ENCODE data around the gene MAPKAPK2. TPM values are rescaled to one million over a fixed set of nuclear protein-coding genes. Genes with fewer than 3 reads are reported as not detected.
A peak's percentile ranks its signal among the peaks of the same experiment; 100 is the strongest.

The MAPKAPK2 gene
- polyA plus RNA-seq, 1 donor (not counting 4 experiments of a cell fraction or from before 2014, with no cell fraction given): 41.5 TPM

DNA sequence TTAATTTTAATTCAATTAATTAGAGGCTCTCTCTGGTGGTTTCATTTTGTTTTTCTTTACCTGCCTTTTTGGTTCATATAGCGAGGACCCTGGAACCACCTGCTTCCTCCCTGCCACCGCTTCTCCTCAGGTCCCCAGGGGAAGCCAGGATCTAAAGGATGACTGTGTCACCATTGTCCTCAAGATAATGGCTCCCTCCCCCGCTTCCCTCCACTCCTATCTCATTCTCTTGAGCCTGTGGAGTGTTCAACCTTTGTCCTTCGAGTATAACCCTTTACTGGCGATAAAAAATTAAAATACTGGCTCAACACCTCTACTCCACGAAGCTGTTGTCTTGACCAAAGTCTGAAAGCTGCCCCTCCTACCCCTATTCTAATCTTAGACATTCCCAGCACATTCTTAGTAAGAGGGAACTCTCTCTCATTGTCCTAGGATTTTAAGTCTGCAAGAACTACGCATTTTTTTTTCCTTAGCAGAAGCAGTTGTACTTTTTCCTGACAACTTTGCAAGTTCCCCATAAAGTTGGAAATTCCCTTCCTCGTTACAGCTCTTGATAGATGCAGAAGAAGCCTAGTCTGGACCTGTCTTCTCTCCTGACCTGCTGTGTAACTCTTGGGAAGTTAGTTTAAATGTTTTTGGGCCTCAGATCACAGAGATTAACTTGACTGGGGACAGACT lies 12.6 kb upstream of the MAPKAPK2 start:
- no peak overlapping the region for H2AFZ ChIP-seq (ENCODE audit: control insufficient read depth, low read length)
- no peaks in the 10 kb centered on the region for H4K20me1 ChIP-seq (ENCODE audit: control insufficient read depth, extremely low read depth, insufficient read depth, low read length)
- no peak overlapping the region for H3K9ac ChIP-seq (ENCODE audit: control insufficient read depth, extremely low read depth, insufficient read depth, low read length)
- H3K9me1 ChIP-seq (ENCODE audit: control insufficient read depth, extremely low read depth, insufficient read depth, low read length): no peaks in the 10 kb centered on the region
- dilution Hi-C loops (cut with MboI; ENCODE audit: extremely low pct_ligation_motif_present, low sequenced_read_pairs): no loop called here
- FAIRE-seq: no peak
- no peak overlapping the region for H3K4me2 ChIP-seq (ENCODE audit: control insufficient read depth, extremely low read depth, insufficient read depth, low read depth, low read length)
- no peak for TF ChIP-seq EZH2 (IDR thresholded peaks at IDR 0.05; ENCODE audit: low read length)
- no peak for TF ChIP-seq CTCF (optimal IDR thresholded peaks at IDR 0.05 in 1 of 3, IDR thresholded peaks at IDR 0.05 in 1 of 3, conservative IDR thresholded peaks at IDR 0.05 in 1 of 3; ENCODE audit: extremely low read depth in 1 of 3, insufficient read depth in 2 of 3, low read length in 3 of 3)
- H3K27ac ChIP-seq (ENCODE audit: control insufficient read depth, insufficient read depth, low read length): no peak overlapping the region
- H3K9me3 ChIP-seq (ENCODE audit: control insufficient read depth, low read depth, low read length): no peaks in the 10 kb centered on the region
- no peak overlapping the region for H3K4me3 ChIP-seq (ENCODE audit: control insufficient read depth in 2 of 3, extremely low read depth in 1 of 3, insufficient read depth in 2 of 3, low read depth in 1 of 3, low read length in 3 of 3)
- no peaks in the 10 kb centered on the region for H3K36me3 ChIP-seq (ENCODE audit: control insufficient read depth in 2 of 2, extremely low read depth in 1 of 2, insufficient read depth in 2 of 2, low read length in 2 of 2)
- H3K4me1 ChIP-seq (ENCODE audit: control insufficient read depth, extremely low read depth, insufficient read depth, low read length): peaks cover 25% of the 10 kb centered on the region
- no peak for DNase-seq (ENCODE audit: low read depth, low spot score)
- no peaks in the 10 kb centered on the region for H3K27me3 ChIP-seq (ENCODE audit: control insufficient read depth, extremely low read depth, insufficient read depth, low read length)
- no peaks in the 10 kb centered on the region for H3K79me2 ChIP-seq (ENCODE audit: control insufficient read depth, insufficient read depth, low read length)

- Histone ChIP-seq H4K20me1 (ENCODE audit: control insufficient read depth, extremely low read depth, insufficient read depth, low read length) (no peaks in the 10 kb centered on the region), H3K4me1 (ENCODE audit: control insufficient read depth, extremely low read depth, insufficient read depth, low read length) (peaks cover 25% of the 10 kb centered on the region), H3K79me2 (ENCODE audit: control insufficient read depth, insufficient read depth, low read length) (no peaks in the 10 kb centered on the region), H3K9me1 (ENCODE audit: control insufficient read depth, extremely low read depth, insufficient read depth, low read length) (no peaks in the 10 kb centered on the region), H2AFZ (ENCODE audit: control insufficient read depth, low read length) (peak overlapping the region; percentile 2), H3K27ac (ENCODE audit: control insufficient read depth, insufficient read depth, low read length) (no peak overlapping the region), H3K9ac (ENCODE audit: control insufficient read depth, extremely low read depth, insufficient read depth, low read length) (no peak overlapping the region), H3K4me3 (ENCODE audit: control insufficient read depth in 2 of 3, extremely low read depth in 1 of 3, insufficient read depth in 2 of 3, low read depth in 1 of 3, low read length in 3 of 3) (no peak overlapping the region), H3K9me3 (ENCODE audit: control insufficient read depth, low read depth, low read length) (no peaks in the 10 kb centered on the region), H3K4me2 (ENCODE audit: control insufficient read depth, extremely low read depth, insufficient read depth, low read depth, low read length) (no peak overlapping the region), H3K27me3 (ENCODE audit: control insufficient read depth, extremely low read depth, insufficient read depth, low read length) (no peaks in the 10 kb centered on the region), H3K36me3 (ENCODE audit: control insufficient read depth in 2 of 2, extremely low read depth in 1 of 2, insufficient read depth in 2 of 2, low read length in 2 of 2) (no peaks in the 10 kb centered on the region)
- dilution Hi-C loops (cut with MboI; ENCODE audit: extremely low pct_ligation_motif_present, low sequenced_read_pairs): no loop called here
- TF ChIP-seq EZH2 (IDR thresholded peaks at IDR 0.05; ENCODE audit: low read length) (no peak), CTCF (optimal IDR thresholded peaks at IDR 0.05 in 1 of 3, IDR thresholded peaks at IDR 0.05 in 1 of 3, conservative IDR thresholded peaks at IDR 0.05 in 1 of 3; ENCODE audit: extremely low read depth in 1 of 3, insufficient read depth in 2 of 3, low read length in 3 of 3) (no peak)
- FAIRE-seq: no peak
- no peak for DNase-seq (ENCODE audit: low read depth, low spot score)
These were observed 11.6 kb upstream of the MAPKAPK2 start for GRCh38 chr1:206672844-206673758.
